ENCODE measurements around the gene IL6R.
A peak's percentile ranks its signal among the peaks of the same experiment; 100 is the strongest.
"Not testable (repeated sequence)": the region's sequence is repeated elsewhere in the genome, so short reads cannot be mapped to it uniquely, and the experiment has no call there.

Gene IL6R

DNA sequence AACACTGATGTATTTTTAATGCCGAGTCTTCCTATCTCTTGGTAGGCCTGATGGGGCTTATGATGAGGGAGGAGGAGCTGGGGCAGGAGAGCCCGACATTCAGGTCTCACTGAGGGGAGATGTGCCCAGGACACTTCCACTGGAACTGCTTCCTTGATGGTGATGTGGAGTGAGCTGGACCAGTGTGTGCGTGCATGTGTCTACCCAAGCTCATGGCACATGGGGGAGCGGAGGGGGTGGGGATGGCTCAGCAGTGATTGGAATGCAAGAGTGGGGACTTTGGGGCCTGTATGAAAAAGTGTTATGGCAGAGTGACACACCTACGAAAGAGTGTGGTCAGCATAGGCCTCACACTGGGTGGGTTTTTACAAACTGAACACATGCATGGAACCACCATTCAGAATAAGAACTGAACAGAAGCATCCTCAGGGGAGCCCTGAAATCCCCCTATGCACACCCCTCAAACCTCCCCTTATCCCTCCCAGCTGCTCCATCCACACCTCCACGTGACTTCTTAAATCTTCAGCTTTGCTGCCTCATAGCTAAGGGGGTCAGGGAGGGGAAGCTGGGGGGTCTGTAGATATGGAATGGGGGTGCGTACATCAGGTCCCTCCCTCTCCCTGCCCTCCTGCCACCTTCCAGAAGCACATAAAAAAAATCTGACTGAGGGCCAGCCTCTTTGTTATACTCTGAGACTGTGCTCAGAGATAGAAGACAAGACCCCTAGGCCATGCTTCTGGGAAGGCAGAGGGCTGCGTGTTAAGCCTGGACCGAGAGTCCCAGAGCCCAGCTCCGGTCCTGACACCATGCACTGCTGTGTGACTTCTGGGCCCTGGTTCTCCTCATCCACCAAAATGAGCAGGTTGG is 11.6 kb downstream of the IL6R start:
- TF ChIP-seq, protein P1, sequence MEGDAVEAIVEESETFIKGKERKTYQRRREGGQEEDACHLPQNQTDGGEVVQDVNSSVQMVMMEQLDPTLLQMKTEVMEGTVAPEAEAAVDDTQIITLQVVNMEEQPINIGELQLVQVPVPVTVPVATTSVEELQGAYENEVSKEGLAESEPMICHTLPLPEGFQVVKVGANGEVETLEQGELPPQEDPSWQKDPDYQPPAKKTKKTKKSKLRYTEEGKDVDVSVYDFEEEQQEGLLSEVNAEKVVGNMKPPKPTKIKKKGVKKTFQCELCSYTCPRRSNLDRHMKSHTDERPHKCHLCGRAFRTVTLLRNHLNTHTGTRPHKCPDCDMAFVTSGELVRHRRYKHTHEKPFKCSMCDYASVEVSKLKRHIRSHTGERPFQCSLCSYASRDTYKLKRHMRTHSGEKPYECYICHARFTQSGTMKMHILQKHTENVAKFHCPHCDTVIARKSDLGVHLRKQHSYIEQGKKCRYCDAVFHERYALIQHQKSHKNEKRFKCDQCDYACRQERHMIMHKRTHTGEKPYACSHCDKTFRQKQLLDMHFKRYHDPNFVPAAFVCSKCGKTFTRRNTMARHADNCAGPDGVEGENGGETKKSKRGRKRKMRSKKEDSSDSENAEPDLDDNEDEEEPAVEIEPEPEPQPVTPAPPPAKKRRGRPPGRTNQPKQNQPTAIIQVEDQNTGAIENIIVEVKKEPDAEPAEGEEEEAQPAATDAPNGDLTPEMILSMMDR (conservative IDR thresholded peaks at IDR 0.05): no peak
- TF ChIP-seq ZFX (IDR thresholded peaks at IDR 0.05): no peak
- H3K27ac ChIP-seq: peak overlapping the region; percentile 99

DNA sequence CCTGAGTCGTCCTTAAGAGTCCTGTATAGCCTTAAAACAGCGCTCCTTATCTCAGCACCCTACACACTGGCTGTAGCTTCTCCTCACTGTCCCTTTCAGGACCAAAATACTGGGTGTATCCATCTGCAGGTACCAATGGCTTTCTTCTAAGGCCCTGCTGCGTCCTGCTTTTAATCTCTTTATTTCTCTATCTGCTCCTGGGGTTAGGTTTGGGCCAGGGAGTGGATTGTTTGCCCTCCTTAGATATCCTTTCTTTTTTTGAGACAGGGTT is 12.1 kb downstream of the IL6R start:
- TF ChIP-seq, protein P1 (conservative IDR thresholded peaks at IDR 0.05): no peak
- TF ChIP-seq ZFX (IDR thresholded peaks at IDR 0.05): no peak
- H3K27ac ChIP-seq: peak overlapping the region; percentile 99

DNA sequence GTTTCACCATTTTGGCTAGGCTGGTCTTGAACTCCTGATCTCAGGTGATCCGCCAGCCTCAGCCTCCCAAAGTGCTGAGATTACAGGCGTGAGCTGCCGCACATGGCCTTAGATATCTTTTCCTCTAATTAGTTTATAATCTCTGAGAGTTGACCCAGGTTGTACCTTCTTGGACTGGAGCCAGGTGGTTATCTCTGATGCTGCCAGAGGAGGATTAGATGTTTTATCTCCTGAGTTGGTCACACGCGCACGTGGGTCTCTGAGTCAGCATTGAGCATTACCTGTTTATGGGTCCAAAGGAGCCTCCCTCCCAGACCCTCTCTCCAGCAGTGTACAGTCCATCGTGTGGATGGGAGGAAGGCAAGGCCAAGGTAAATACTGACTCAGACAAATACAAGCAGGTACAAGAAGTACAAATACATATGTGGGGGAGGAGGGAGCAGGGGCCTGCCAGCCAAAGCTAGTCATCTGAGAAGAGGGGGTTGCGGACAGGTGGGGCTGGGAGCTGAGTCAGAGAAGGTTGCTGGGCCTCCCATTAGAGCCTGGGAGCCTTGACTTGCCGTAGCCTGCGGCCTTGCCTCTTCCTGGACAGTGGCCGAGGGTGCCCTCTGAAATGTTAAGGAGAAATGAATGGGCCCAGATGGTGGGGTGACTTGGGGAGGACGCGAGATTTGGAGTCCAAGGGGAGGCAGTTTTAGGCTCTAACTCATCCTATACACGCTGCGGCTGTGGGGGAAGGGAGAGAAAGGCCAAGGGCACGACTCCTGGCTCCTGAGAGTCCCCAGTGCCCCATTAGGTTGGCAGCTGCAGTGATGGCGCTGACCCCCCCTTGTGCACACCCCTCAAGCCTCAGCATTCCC is 13.1 kb downstream of the IL6R start:
- H3K27ac ChIP-seq: peak overlapping the region; percentile 99
- TF ChIP-seq, protein P1 (conservative IDR thresholded peaks at IDR 0.05): no peak
- peak; percentile 30; the same call in 1 of the 2 replicates for TF ChIP-seq ZFX (IDR thresholded peaks at IDR 0.05)

DNA sequence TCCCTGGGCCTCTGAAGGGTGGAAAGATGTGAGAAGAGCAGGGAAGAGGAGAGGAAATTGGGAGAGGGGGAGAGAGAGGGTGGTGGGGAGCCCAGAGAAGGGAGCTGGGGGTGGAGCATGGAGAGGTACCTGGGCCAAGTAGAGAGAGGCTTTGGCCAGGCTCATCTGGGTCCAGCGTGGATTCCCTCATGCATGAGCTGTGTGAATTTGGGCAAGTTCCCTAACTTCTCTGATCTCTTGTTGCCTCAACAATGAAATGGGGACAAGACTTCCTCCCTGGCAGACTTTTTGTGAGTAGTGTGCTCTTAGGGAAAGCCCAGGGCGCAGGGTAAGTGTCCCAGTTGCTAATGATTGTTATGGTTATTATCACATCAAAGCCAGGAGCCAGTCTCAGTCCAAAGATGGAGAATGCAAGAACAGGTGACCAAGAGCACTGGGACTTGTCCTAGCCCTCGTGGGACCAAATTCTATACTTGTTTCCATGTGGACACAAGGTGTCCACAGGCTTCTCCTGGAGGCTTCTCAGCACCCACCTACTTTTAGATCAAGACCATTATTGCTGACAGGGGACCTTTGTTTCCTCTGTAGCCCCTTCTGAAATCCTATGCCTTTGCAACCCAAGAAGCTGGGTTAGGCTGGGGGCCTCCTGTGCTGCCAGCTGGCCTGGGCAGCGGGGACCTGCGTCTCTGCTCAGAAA is 13.9 kb downstream of the IL6R start:
- peak overlapping the region; percentile 99 for H3K27ac ChIP-seq
- TF ChIP-seq, protein P1 (conservative IDR thresholded peaks at IDR 0.05): no peak
- TF ChIP-seq ZFX (IDR thresholded peaks at IDR 0.05): no peak

DNA sequence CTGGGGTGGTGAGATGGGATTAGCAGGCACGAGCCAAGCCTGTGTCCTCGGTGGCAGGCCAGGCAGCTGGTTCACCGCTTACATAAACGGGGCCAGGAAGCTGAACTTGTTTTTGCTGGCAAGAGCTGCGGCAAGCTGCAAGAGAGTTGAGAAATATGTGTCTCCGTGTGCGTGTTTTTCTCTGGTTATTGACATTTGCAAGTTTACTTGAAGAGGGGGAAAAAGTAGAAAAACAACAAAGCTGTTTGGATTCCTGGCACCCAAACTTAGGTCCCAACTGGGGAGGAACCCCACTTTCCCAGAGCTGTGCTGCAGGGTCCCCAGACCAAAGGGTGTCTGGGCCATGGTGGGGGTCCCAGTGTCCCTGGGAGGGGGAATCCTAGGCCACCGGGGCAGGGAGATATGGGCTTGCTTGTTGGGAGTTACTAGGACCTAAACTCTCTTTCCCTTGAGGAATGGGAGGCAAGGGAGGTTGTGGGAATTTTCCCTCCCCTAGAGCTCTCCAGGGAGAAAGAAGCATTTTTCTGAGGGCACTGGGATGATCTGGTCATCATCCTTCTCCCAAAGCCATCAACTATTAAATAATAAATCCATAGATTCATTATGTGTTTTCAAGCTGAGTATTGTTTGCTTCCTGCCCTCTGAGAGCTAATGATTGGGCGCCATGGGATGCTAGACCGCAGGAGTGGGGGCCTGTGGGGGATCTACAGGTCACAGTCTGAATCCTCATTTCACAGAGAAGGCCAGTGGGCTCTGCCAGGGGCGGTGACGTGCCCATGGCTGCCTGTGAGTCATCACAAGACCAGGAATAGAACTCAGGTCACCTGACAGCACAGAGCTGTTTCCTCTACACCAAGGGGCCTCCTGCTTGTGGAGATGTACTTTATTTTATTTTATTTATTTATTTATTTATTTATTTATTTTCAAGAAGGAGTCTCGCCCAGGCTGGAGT is 14.8 kb downstream of the IL6R start:
- no peak for TF ChIP-seq ZFX (IDR thresholded peaks at IDR 0.05)
- TF ChIP-seq, protein P1 (conservative IDR thresholded peaks at IDR 0.05): no peak
- peak overlapping the region; percentile 99 for H3K27ac ChIP-seq

DNA sequence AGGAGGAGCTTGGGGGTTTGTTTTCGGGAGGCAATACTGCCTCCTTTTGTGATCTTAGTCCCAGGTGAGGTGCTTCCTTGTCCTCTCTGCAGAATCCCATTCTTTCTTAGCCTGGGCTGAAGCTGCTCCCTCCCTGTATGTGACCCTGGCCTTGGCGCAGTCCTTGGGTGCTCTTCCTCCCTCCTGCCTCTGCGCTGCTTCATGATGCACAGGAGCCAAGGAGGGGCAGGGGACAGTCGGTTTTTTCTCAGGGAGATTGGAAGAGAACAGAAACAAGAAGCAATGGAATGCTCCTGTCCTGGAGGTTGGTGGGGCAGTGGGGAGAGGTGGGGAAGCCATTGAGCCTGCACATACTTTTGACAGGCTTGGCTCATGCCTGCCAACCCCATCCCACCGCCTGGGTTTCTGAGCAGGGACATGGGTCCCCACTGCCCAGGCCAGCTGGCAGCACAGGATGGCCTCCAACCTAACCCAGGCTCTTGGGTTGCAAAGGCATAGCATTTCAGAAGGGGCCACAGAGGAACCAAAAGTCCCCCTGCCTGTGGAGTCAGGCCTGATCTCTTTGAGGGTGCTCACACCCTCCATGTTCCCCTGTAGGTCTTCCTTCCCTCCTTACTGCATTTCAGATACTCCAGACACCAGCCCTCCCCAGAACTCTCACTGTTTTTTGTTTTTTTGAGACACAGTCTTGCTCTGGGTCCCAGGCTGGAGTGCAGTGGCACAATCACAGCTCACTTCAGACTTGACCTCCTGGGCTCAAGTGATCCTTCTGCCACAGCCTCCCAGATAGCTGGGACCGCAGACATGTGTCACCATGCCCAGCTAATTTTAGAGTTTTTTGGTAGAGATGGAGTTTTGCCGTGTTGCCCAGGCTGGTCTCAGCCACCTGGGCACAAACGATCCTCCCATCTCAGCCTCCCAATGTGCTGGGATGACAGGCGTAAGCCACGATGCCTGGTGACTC is 16.1 kb downstream of the IL6R start:
- TF ChIP-seq, protein P1 (conservative IDR thresholded peaks at IDR 0.05): no peak
- TF ChIP-seq ZFX (IDR thresholded peaks at IDR 0.05): no peak
- peak overlapping the region; percentile 99 for H3K27ac ChIP-seq

DNA sequence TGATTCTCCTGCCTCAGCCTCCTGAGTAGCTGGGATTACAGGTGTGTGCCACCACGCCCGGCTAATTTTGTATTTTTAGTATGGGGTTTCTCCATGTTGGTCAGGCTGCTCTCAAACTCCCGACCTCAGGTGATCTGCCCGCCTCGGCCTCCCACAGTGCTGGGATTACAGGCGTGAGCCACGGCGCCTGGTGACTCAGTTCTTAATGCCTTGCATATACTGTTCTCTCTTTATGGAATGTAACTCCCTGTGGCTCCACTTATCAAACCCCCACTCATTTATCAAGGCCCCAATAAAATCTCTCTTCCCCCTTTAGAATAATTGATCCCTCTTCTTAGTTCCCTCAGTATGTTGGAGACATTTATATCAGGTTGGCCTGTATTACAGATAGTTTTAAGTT is 16.9 kb downstream of the IL6R start:
- not testable (repeated sequence) for H3K27ac ChIP-seq
